Measurements from ENCODE around the gene GLTP.
"Not testable (repeated sequence)": the region's sequence is repeated elsewhere in the genome, so short reads cannot be mapped to it uniquely, and the experiment has no call there.

The GLTP gene

GRCh38 chr12:109900752-109901580, 20.6 kb upstream of the GLTP start:
- no peak for DNase-seq

DNA sequence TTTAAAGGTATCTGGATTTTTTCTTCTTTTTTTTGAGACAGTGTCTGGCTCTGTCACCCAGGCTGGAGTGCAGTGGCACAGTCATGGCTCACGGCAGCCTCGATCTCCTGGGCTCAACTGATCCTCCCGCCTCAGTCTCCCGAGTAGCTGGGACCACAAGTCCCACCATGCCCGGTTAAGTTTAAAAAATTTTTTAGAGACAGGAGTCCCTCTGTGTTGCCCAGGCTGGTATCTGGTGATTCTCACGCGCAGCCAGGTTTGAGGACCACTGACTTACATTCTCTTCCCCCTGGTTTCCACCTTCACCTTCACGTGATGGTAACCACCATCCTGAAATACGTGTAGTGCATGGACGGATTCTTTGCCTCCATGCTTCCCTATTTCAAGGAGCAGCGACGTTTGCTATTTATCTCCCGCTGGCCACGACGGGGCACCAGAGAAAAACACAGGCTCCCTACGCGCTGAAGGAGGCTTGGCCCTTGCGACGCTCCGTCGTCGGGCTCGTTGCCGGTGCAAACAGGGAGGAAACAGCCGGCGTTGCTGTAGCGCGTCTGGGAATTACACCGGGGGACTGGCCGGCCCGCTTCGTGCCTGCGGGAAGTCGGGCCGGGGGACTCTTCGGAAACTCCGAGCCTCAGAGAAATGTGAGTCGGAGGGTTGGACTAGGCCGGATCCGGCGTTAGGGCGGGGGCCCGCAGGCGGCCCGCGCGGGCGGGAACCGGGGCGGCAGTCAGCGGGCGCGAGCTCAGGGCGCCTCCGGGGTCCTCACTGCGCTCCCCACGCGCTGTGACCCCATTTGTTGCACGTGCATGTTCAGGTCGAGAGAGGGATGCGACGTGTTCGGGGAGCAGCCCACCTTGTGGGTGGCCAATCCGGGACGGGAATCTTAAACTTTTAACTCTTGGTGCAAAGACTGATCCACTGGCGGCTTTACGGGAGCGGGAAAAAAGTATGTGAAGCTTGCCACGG, 19.7 kb upstream of the GLTP start, which contains the start of gene TCHP:
TCHP (plus strand) TSS at position 492 of the 969 bp plus-strand sequence. CDS start 2,753 bp downstream, outside the sequence.
- DNase-seq, result peak; percentile 91

- DNase-seq, result not testable (repeated sequence)
These were observed 19.0 kb upstream of the GLTP start for GRCh38 chr12:109899345-109899744.

- no peak for DNase-seq
These were observed 16.7 kb upstream of the GLTP start for GRCh38 chr12:109897029-109897428.

DNA sequence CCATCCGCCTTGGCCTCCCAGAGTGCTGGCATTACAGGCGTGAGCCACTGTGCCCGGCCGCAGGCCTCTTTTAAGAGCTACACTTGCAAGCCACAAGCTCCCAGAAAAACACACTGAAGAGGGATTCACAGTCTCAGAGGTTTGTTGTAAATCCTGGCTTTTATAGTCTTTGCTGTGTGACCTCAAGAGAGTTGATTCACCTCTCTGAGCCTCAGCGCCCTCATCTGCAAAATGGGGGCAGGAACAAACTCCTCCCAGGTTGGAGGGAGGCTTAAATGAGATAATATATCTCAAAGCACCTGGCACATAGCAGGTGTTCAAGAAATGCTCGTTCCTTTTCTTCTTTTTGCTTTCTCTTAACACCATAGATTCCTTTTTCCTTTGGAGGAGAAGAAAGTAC, 15.8 kb upstream of the GLTP start:
- DNase-seq, result no peak

DNA sequence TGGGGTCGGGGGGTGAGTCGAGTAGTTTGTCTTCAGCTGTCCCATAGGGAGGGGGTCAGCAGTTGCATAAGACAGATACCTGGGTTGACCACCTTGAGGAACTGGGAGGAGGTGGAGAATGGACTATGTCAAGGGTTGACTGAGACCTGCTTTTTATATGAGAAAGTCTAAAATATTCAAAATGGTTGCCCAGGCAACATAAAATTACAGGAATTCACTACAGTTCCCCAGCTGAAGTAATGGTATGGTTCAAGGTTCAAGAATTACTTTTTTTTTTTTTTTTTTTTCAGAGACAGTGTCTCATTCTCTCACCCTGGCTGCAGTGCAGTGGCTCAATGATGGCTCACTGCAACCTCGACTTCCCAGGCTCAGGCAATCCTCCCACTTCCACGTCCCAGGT, 14.6 kb upstream of the GLTP start:
- DNase-seq, result no peak

DNA sequence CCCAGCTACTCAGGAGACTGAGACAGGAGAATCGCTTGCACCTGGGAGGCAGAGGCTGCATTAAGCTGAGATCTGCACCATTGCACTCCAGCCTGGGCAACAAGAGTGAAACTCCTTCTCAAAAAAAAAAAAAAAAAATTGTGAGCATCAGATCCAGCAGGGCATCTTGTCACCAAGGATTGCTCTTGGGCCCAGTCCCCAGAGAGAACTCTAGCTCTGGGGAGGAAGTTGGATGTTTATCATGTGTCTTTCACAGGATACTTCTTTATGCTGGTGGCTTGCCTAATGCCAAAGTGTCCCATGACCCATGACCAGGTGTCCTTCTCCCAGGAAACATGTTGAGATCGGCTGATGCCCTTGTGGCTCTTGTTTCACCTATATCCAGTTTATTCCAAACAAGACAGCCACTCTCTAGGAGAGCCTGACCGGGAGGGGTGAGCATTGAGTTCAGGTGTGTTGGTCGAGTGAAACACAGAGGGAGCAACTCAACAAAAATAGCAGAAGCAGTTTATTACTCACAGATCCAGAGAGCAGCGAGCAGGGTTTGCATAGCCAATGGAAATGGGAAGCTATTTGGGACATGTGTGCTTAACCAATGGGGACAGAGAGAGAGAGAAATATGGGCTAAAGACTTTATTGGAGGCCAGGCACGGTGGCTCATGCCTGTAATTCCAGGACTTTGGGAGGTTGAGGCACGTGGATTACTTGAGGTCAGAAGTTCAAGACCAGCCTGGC, 13.1 kb upstream of the GLTP start:
- no peak for DNase-seq

- DNase-seq, result no peak
These were observed 12.4 kb upstream of the GLTP start for GRCh38 chr12:109892748-109893147.

GRCh38 chr12:109892165-109892715, 11.9 kb upstream of the GLTP start:
- no peak for DNase-seq

- not testable (repeated sequence) for DNase-seq
These were observed 11.4 kb upstream of the GLTP start for GRCh38 chr12:109891731-109892130.

GRCh38 chr12:109890620-109891170, 10.4 kb upstream of the GLTP start:
- no peak for DNase-seq

- DNase-seq, result no peak
These were observed 8.1 kb upstream of the GLTP start for GRCh38 chr12:109888179-109889020.

GRCh38 chr12:109885616-109886015, 5.3 kb upstream of the GLTP start:
- DNase-seq, result no peak

DNA sequence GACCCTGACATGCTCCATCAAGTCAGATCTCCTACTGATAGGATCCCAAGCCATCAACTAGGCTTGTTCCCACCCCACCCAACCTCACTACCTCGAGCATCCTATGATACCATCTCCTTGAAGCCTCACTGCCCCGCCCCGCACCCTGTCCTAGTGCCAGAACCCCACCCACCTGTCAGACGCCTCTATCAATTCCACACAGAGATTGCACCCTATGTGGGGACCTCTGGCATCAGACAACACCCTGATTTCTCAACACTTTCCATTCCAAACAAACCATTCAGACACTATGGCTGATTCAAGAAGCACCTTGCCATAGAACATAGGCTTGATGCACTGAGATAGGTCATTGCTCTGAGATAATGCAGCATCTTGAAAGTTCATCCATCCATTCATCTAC, 3.1 kb upstream of the GLTP start:
- DNase-seq, result no peak

GRCh38 chr12:109881752-109882151, 1.4 kb upstream of the GLTP start:
- no peak for DNase-seq

GRCh38 chr12:109880938-109881337, 597 bp upstream of the GLTP start:
- no peak for DNase-seq

GRCh38 chr12:109879351-109880042, 844 bp downstream of the GLTP start:
- DNase-seq, result peak; percentile 44

DNA sequence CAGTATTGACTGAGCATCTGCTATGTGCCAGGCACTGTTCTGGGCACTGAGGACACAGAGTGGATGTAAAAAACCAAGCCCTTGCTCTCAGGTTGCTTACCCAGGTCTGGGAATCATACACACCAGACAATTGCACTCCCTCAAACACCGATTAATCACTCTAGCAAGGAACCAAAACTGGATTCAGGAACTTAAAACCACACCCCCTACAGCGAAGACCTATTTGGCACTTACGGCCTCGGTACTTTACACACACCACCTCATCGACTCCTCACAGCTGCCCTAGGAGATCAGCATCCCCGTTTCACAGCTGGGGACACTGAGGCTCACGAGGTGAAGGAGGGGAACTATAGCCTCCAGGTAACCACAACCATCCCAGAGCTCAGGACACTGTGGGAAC, 1.6 kb downstream of the GLTP start:
- DNase-seq, result no peak

DNA sequence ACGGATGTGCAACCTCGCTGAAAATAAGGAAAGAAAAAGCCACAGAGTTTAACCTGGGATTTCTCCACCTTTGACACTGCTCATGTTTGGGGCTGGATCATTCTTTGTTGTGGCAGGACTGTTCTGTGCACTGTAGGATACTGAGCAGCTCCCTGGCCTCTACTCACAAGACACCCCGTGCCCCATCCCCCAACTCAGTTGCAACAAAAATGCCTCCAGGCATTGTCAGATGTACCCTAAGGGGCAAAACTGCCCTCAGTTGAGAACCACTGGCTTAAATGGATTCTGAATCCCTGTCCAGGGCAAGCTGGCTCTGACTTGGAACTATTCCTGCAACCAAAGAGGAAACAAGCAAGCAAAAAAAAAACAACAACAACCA, 2.1 kb downstream of the GLTP start:
- DNase-seq, result no peak

- no peak for DNase-seq
These were observed 2.7 kb downstream of the GLTP start for GRCh38 chr12:109877504-109878246.

Measured in left hindlimb (tissue), 1 donor.